Vagina (tissue), 2 donors: ENCODE measurements around the gene MEI1. TPM values are rescaled to one million over a fixed set of nuclear protein-coding genes. Genes with fewer than 3 reads are reported as not detected.

Experiments
- DNase-seq, 2 donors: peaks; one replicate each; pipeline ENCODE4 v3.0.0-alpha.2; 2017; ENCODE audit errors: extremely low spot score in 2 of 2
- H3K27ac ChIP-seq: fragments of 200-600 bp; sonication (generic); one replicate; pipeline ENCODE4 v1.5.1; 2019
- H3K27me3 ChIP-seq: fragments of 200-600 bp; sonication (generic); one replicate; pipeline ENCODE4 v1.5.1; 2019
- H3K36me3 ChIP-seq, 2 donors: fragments of 200-600 bp; sonication (generic); one replicate each; pipeline ENCODE4 v1.5.1; 2017 to 2019
- H3K4me1 ChIP-seq: fragments of 200-600 bp; sonication (generic); one replicate; pipeline ENCODE4 v1.5.1; 2019
- H3K4me3 ChIP-seq, 2 donors: fragments of 200-600 bp; sonication (generic); 1 replicate in 1 of 2; 2 replicates in 1 of 2; pipeline ENCODE4 v1.5.1; 2016 to 2019
- H3K9me3 ChIP-seq: fragments of 200-600 bp; sonication (generic); one replicate; pipeline ENCODE4 v1.5.1; 2019
- CTCF ChIP-seq, 3 experiments: fragments of 450-650 bp in 2 of 3; fragments of 200-600 bp in 1 of 3; sonication (generic) in 1 of 3; IDR thresholded peaks; one replicate each; pipeline ENCODE4 v1.5.1; 2017 to 2019; ENCODE audit warnings: antibody characterized with exemption in 3 of 3, mild to moderate bottlenecking in 2 of 3, moderate library complexity in 2 of 3
- POLR2A ChIP-seq, 2 donors: fragments of 450-650 bp; IDR thresholded peaks; one replicate each; pipeline ENCODE4 v1.6.1; 2017; ENCODE audit warnings: antibody characterized with exemption in 2 of 2, mild to moderate bottlenecking in 2 of 2, moderate library complexity in 2 of 2
- POLR2AphosphoS5 ChIP-seq, 2 donors: sonication (generic); formaldehyde crosslinking; IDR thresholded peaks; one replicate each; pipeline ENCODE4 v1.9.0; 2017; ENCODE audit warnings: antibody characterized with exemption in 2 of 2, mild to moderate bottlenecking in 2 of 2, low read depth in 1 of 2; ENCODE audit not compliant: insufficient read depth in 1 of 2
- intact Hi-C: fragments of 100-400 bp; cut with DNase I; formaldehyde crosslinking; loops from one replicate; pipeline ENCODE4 v1.15.1; 2023
- total RNA-seq: library from RNA; depleted of rRNA; stranded (reverse); fragments of >200 nt; gene quantifications from one replicate; pipeline ENCODE4 v1.2.3, GENCODE V29; 2016

MEI1 gene
- total RNA-seq, 1 donor from 2014 or later, result 6.4 TPM

GRCh38 chr22:41775338-41775737 lies 76.0 kb downstream of the MEI1 start:
- H3K9me3 ChIP-seq, result no peaks in the 10 kb centered on the region
- intact Hi-C loops, result no loop called here
- no peak overlapping the region for H3K27ac ChIP-seq
- TF ChIP-seq POLR2AphosphoS5 (IDR thresholded peaks at IDR 0.05; ENCODE audit: insufficient read depth in 1 of 2, low read depth in 1 of 2), result no peak
- no peak for TF ChIP-seq CTCF (IDR thresholded peaks at IDR 0.05)
- TF ChIP-seq POLR2A (IDR thresholded peaks at IDR 0.05), result no peak
- H3K4me3 ChIP-seq, result no peak overlapping the region
- H3K4me1 ChIP-seq, result no peaks in the 10 kb centered on the region
- H3K36me3 ChIP-seq, result no peaks in the 10 kb centered on the region
- DNase-seq, result no peak
- H3K27me3 ChIP-seq, result no peaks in the 10 kb centered on the region

GRCh38 chr22:41775976-41776375 lies 76.7 kb downstream of the MEI1 start:
- no peaks in the 10 kb centered on the region for H3K27me3 ChIP-seq
- no peaks in the 10 kb centered on the region for H3K36me3 ChIP-seq
- H3K27ac ChIP-seq, result no peak overlapping the region
- H3K4me1 ChIP-seq, result no peaks in the 10 kb centered on the region
- no peaks in the 10 kb centered on the region for H3K9me3 ChIP-seq
- intact Hi-C loops, result no loop called here
- no peak overlapping the region for H3K4me3 ChIP-seq
- TF ChIP-seq POLR2AphosphoS5 (IDR thresholded peaks at IDR 0.05; ENCODE audit: insufficient read depth in 1 of 2, low read depth in 1 of 2) (no peak), POLR2A (IDR thresholded peaks at IDR 0.05) (no peak), CTCF (IDR thresholded peaks at IDR 0.05) (no peak)
- no peak for DNase-seq

GRCh38 chr22:41776381-41776780 lies 77.1 kb downstream of the MEI1 start:
- Histone ChIP-seq H3K4me1 (no peaks in the 10 kb centered on the region), H3K27ac (no peak overlapping the region), H3K4me3 (no peak overlapping the region), H3K27me3 (no peaks in the 10 kb centered on the region), H3K9me3 (no peaks in the 10 kb centered on the region), H3K36me3 (no peaks in the 10 kb centered on the region)
- intact Hi-C loops, result no loop called here
- DNase-seq, result no peak
- no peak for TF ChIP-seq CTCF (IDR thresholded peaks at IDR 0.05)
- no peak for TF ChIP-seq POLR2AphosphoS5 (IDR thresholded peaks at IDR 0.05; ENCODE audit: insufficient read depth in 1 of 2, low read depth in 1 of 2)
- no peak for TF ChIP-seq POLR2A (IDR thresholded peaks at IDR 0.05)

GRCh38 chr22:41777749-41778425 lies 78.6 kb downstream of the MEI1 start:
- TF ChIP-seq POLR2A (IDR thresholded peaks at IDR 0.05) (no peak), POLR2AphosphoS5 (IDR thresholded peaks at IDR 0.05; ENCODE audit: insufficient read depth in 1 of 2, low read depth in 1 of 2) (no peak), CTCF (IDR thresholded peaks at IDR 0.05) (no peak)
- no peaks in the 10 kb centered on the region for H3K4me1 ChIP-seq
- no peaks in the 10 kb centered on the region for H3K9me3 ChIP-seq
- intact Hi-C loops, result no loop called here
- H3K27ac ChIP-seq, result no peak overlapping the region
- H3K27me3 ChIP-seq, result no peaks in the 10 kb centered on the region
- no peak for DNase-seq
- H3K4me3 ChIP-seq, result no peak overlapping the region
- no peaks in the 10 kb centered on the region for H3K36me3 ChIP-seq

GRCh38 chr22:41779929-41780505 lies 80.7 kb downstream of the MEI1 start:
- Histone ChIP-seq H3K4me1 (no peaks in the 10 kb centered on the region), H3K36me3 (no peaks in the 10 kb centered on the region), H3K9me3 (no peaks in the 10 kb centered on the region), H3K27ac (no peak overlapping the region), H3K4me3 (no peak overlapping the region), H3K27me3 (no peaks in the 10 kb centered on the region)
- intact Hi-C loops, result no loop called here
- no peak for DNase-seq
- TF ChIP-seq POLR2AphosphoS5 (IDR thresholded peaks at IDR 0.05; ENCODE audit: insufficient read depth in 1 of 2, low read depth in 1 of 2), result no peak
- no peak for TF ChIP-seq POLR2A (IDR thresholded peaks at IDR 0.05)
- no peak for TF ChIP-seq CTCF (IDR thresholded peaks at IDR 0.05)
